ENCODE measurements around the gene AUP1. TPM values are rescaled to one million over a fixed set of nuclear protein-coding genes. Genes with fewer than 3 reads are reported as not detected.

Gene AUP1
- total RNA-seq, 1 experiment from 2014 or later = 91.5 TPM

GRCh38 chr2:74481431-74481830 is 48.1 kb downstream of the AUP1 start:
- H3K4me1 Mint-ChIP-seq = peaks cover 9 to 13% of the 10 kb centered on the region in 2 experiments
- Histone ChIP-seq H2AK5ac (ENCODE audit: insufficient read length, low read length) (no peak overlapping the region), H3K79me2 (ENCODE audit: insufficient read depth, low read length) (no peaks in the 10 kb centered on the region), H3K4me2 (ENCODE audit: insufficient read depth, insufficient read length, low read length) (peak overlapping the region; percentile 81), H3K23me2 (ENCODE audit: insufficient read length, low read depth, low read length, poor library complexity, severe bottlenecking) (peaks cover 8% of the 10 kb centered on the region), H3K23ac (ENCODE audit: insufficient read length, low read depth, low read length) (no peak overlapping the region), H3T11ph (ENCODE audit: low read length) (no peak overlapping the region), H3K18ac (ENCODE audit: insufficient read length, low read depth, low read length) (no peak overlapping the region), H2AFZ (ENCODE audit: low read length) (no peak overlapping the region), H3K9ac (ENCODE audit: extremely low read depth, insufficient read length, low read length) (peak overlapping the region; percentile 41), H3K27ac (ENCODE audit: insufficient read length, low read depth, low read length) (no peak overlapping the region), H3K9me3 (ENCODE audit: control insufficient read depth, low read depth, low read length) (no peaks in the 10 kb centered on the region), H4K20me1 (ENCODE audit: control insufficient read depth, insufficient read depth, insufficient read length) (no peaks in the 10 kb centered on the region), H4K5ac (ENCODE audit: insufficient read length, low read depth, low read length) (no peak overlapping the region), H3K4me1 (ENCODE audit: insufficient read depth, low read length) (no peaks in the 10 kb centered on the region), H2BK5ac (ENCODE audit: insufficient read length, low read length) (no peak overlapping the region), H3K4ac (ENCODE audit: low read depth, low read length) (no peak overlapping the region), H2BK20ac (ENCODE audit: low read depth, low read length, poor library complexity, severe bottlenecking) (no peak overlapping the region), H3K14ac (ENCODE audit: insufficient read depth, low read length) (no peak overlapping the region), H4K91ac (ENCODE audit: insufficient read length, low read depth, low read length) (no peak overlapping the region), H2BK120ac (ENCODE audit: low read depth, low read length, poor library complexity, severe bottlenecking) (no peak overlapping the region), H2BK12ac (ENCODE audit: insufficient read length, low read depth, low read length) (no peak overlapping the region), H2BK15ac (ENCODE audit: low read depth, low read length) (no peak overlapping the region), H3K79me1 (ENCODE audit: insufficient read depth, low read depth, low read length, poor library complexity, severe bottlenecking) (no peaks in the 10 kb centered on the region), H3K56ac (ENCODE audit: insufficient read length, low read depth, low read length) (no peak overlapping the region), H3K27me3 (ENCODE audit: insufficient read depth, low read length) (no peaks in the 10 kb centered on the region), H4K8ac (replicated peaks; ENCODE audit: insufficient read length, low read depth, low read length) (no peak overlapping the region)
- no peaks in the 10 kb centered on the region for H3K9me3 Mint-ChIP-seq
- no CpG with 5 or more reads among the region's 3 CpGs for WGBS (ENCODE audit: extremely low coverage, insufficient read length, low lambda C conversion rate)
- no peak overlapping the region for H3K27ac Mint-ChIP-seq
- no peak for TF ChIP-seq CTCF (conservative IDR thresholded peaks at IDR 0.05)
- DNase-seq = no peak
- H3K4me3 Mint-ChIP-seq = peak overlapping the region; percentile 100
- H3K36me3 Mint-ChIP-seq (ENCODE audit: insufficient read depth in 1 of 3, low read depth in 3 of 3) = peaks cover 7 to 40% (median 35%) of the 10 kb centered on the region in 3 experiments; a peak in 6 of 7 replicates
- H3K27me3 Mint-ChIP-seq (ENCODE audit: low read depth) = no peaks in the 10 kb centered on the region

Other genes with a start within 250 kb of the AUP1 start
- 0.42 and 0.50 TPM in 2 replicates for gene SLC4A5, start 186.3 kb downstream of the AUP1 start, total RNA-seq (2021)
- gene DCTN1, start 149.4 kb downstream of the AUP1 start, total RNA-seq (2021) = 136 and 141 TPM in 2 replicates
- gene C2orf81, start 108.1 kb downstream of the AUP1 start, total RNA-seq (2021) = 2.4 and 3.5 TPM in 2 replicates
- 65.0 and 66.4 TPM in 2 replicates for gene WDR54, start 108.0 kb downstream of the AUP1 start, total RNA-seq (2021)
- gene RTKN, start 87.8 kb downstream of the AUP1 start, total RNA-seq (2021) = 87.1 and 90.9 TPM in 2 replicates
- gene INO80B, start 74.6 kb downstream of the AUP1 start, total RNA-seq (2021) = 17.6 and 22.6 TPM in 2 replicates
- gene WBP1, start 71.3 kb downstream of the AUP1 start, total RNA-seq (2021) = 80.7 and 82.1 TPM in 2 replicates
- gene MOGS, start 64.3 kb downstream of the AUP1 start, total RNA-seq (2021) = 55.5 and 58.0 TPM in 2 replicates
- gene MRPL53, start 57.0 kb downstream of the AUP1 start, total RNA-seq (2021) = 56.9 and 59.5 TPM in 2 replicates
- 21.5 and 21.6 TPM in 2 replicates for gene CCDC142, start 46.7 kb downstream of the AUP1 start, total RNA-seq (2021)
- 33.3 and 35.2 TPM in 2 replicates for gene TTC31, start 46.6 kb downstream of the AUP1 start, total RNA-seq (2021)
- 1.1 TPM in 2 replicates for gene LBX2, start 30.1 kb downstream of the AUP1 start, total RNA-seq (2021)
- 23.8 and 28.1 TPM in 2 replicates for gene PCGF1, start 22.0 kb downstream of the AUP1 start, total RNA-seq (2021)
- gene TLX2, start 15.3 kb downstream of the AUP1 start, total RNA-seq (2021) = 0.20 and 0.26 TPM in 2 replicates
- 0.98 and 1.6 TPM in 2 replicates for gene DQX1, start 3.5 kb downstream of the AUP1 start, total RNA-seq (2021)
- 24.1 and 24.9 TPM in 2 replicates for gene HTRA2, start 227 bp upstream of the AUP1 start, total RNA-seq (2021)
- gene LOXL3, start 24.2 kb upstream of the AUP1 start, total RNA-seq (2021) = 29.0 and 29.8 TPM in 2 replicates
- 15.2 and 16.0 TPM in 2 replicates for gene DOK1, start 25.0 kb upstream of the AUP1 start, total RNA-seq (2021)
- 5.5 and 7.6 TPM in 2 replicates for gene M1AP, start 118.6 kb upstream of the AUP1 start, total RNA-seq (2021)
- gene SEMA4F, start 124.5 kb upstream of the AUP1 start, total RNA-seq (2021) = 6.4 and 6.6 TPM in 2 replicates

Data from H9 (cell line).